Transverse colon (tissue), 4 donors: ENCODE results near the gene PTPRE. TPM values are rescaled to one million over a fixed set of nuclear protein-coding genes. Genes with fewer than 3 reads are reported as not detected.

Experiments
- DNase-seq: peaks from one replicate; pipeline ENCODE4 v3.0.0-alpha.2; 2019
- H3K27ac ChIP-seq, 4 donors: fragments of 200-600 bp; sonication (generic); 2 replicates each; pipeline ENCODE4 v1.5.1; 2016 to 2018; ENCODE audit warnings: inconsistent platforms in 4 of 4
- H3K27me3 ChIP-seq: fragments of 200-600 bp; sonication (generic); 2 replicates; pipeline ENCODE4 v1.5.1; 2017; ENCODE audit warnings: inconsistent platforms
- H3K36me3 ChIP-seq, 4 donors: fragments of 200-600 bp; sonication (generic); 2 replicates each; pipeline ENCODE4 v1.5.1; 2017 to 2019; ENCODE audit warnings: inconsistent platforms in 4 of 4
- H3K4me1 ChIP-seq, 4 donors: fragments of 200-600 bp; sonication (generic); 2 replicates each; pipeline ENCODE4 v1.5.1; 2017 to 2020; ENCODE audit warnings: inconsistent platforms in 4 of 4
- H3K4me3 ChIP-seq, 4 donors: fragments of 200-600 bp; sonication (generic); 1 replicate in 1 of 4; 2 replicates in 3 of 4; pipeline versions ENCODE4 v1.5.1 to v1.6.1; 2017 to 2019; ENCODE audit warnings: inconsistent platforms in 4 of 4
- H3K9me3 ChIP-seq, 2 donors: fragments of 200-600 bp; sonication (generic); 2 replicates each; pipeline ENCODE4 v1.5.1; 2017 to 2019; ENCODE audit warnings: inconsistent platforms in 2 of 2
- EP300 ChIP-seq: sonication (generic); formaldehyde crosslinking; IDR thresholded peaks from one replicate; pipeline ENCODE4 v1.6.1; 2017; ENCODE audit warnings: antibody characterized with exemption, low read depth
- POLR2A ChIP-seq: fragments of 450-650 bp; IDR thresholded peaks from one replicate; pipeline ENCODE4 v1.6.1; 2016; ENCODE audit warnings: antibody characterized with exemption, mild to moderate bottlenecking, moderate library complexity
- POLR2AphosphoS5 ChIP-seq, 3 donors: sonication (generic); formaldehyde crosslinking; IDR thresholded peaks; one replicate each; pipeline ENCODE4 v1.6.1; 2016; ENCODE audit warnings: antibody characterized with exemption in 3 of 3
- WGBS, 2 donors: methylation state at CpG; one replicate each; pipeline ENCODE4 v1.1.5; 2018; ENCODE audit warnings: low coverage in 1 of 2; 5-methylcytosine and 5-hydroxymethylcytosine counted together
- in situ Hi-C, 4 donors: fragments of 200-750 bp; cut with MboI; loops; one replicate each; pipeline versions ENCODE4 v1.15.0 to v1.15.1; 2017; ENCODE audit warnings: low sequenced_read_pairs in 3 of 4, low pct_ligation_motif_present in 1 of 4, low pct_unique_long_range_greater_than_20kb in 1 of 4
- intact Hi-C: fragments of 100-400 bp; cut with DNase I; formaldehyde crosslinking; loops from one replicate; pipeline ENCODE4 v1.15.1; 2023; ENCODE audit warnings: low total_unique reads
- total RNA-seq, 4 donors: library from RNA; depleted of rRNA; stranded (reverse); fragments of >200 nt; gene quantifications; one replicate each; pipeline ENCODE4 v1.1.0, GENCODE V29; 2016
- TF ChIP-seq, protein P1 (sequence below), 5 experiments: fragments of 200-600 bp in 3 of 5; fragments of 450-650 bp in 2 of 5; sonication (generic) in 3 of 5; IDR thresholded peaks; 1 replicate in 2 of 5; 2 replicates in 3 of 5; pipeline ENCODE4 v1.5.1; 2016 to 2017; ENCODE audit warnings: antibody characterized with exemption in 5 of 5, inconsistent platforms in 3 of 5, mild to moderate bottlenecking in 2 of 5, moderate library complexity in 1 of 5

PTPRE gene
- total RNA-seq, 4 donors from 2014 or later, result 25.7 to 43.6 (median 26.7) TPM

DNA sequence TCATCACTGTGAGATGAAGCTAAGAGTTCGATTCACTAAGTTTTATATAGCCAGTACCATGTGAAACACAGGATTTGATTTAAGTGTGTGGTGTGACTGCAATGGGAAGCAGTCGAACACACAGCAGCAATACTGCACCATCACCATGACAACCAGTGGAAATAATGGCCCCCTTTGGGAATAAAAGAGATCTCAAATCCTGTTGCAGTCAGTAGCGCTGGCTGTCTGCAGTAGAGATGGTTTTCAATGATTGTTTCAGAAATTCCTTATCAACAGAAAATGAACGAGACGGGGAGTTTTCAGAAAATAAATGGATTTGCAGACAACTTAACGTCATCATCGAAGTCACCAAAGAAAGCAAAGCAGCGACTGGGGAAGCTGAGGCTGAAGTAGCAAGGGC is 91.0 kb downstream of the PTPRE start:
- DNase-seq, result no peak
- in situ Hi-C loops (loop anchor here in 1 of 4 donors (10.0 kb wide), 1 partner anchor 83 kb away; no protein-coding TSS in a partner anchor), intact Hi-C loops (no loop called here)
- Histone ChIP-seq H3K4me1 (peaks cover 0 to 5% (median 0%) of the 10 kb centered on the region in 4 donors), H3K27me3 (no peaks in the 10 kb centered on the region), H3K36me3 (no peaks in the 10 kb centered on the region), H3K4me3 (no peak overlapping the region), H3K9me3 (no peaks in the 10 kb centered on the region), H3K27ac (peak overlapping the region in 2 of 4 donors; percentile 44 to 48)
- TF ChIP-seq POLR2AphosphoS5 (IDR thresholded peaks at IDR 0.05) (no peak), POLR2A (no peak), EP300 (no peak)
- TF ChIP-seq, protein P1, sequence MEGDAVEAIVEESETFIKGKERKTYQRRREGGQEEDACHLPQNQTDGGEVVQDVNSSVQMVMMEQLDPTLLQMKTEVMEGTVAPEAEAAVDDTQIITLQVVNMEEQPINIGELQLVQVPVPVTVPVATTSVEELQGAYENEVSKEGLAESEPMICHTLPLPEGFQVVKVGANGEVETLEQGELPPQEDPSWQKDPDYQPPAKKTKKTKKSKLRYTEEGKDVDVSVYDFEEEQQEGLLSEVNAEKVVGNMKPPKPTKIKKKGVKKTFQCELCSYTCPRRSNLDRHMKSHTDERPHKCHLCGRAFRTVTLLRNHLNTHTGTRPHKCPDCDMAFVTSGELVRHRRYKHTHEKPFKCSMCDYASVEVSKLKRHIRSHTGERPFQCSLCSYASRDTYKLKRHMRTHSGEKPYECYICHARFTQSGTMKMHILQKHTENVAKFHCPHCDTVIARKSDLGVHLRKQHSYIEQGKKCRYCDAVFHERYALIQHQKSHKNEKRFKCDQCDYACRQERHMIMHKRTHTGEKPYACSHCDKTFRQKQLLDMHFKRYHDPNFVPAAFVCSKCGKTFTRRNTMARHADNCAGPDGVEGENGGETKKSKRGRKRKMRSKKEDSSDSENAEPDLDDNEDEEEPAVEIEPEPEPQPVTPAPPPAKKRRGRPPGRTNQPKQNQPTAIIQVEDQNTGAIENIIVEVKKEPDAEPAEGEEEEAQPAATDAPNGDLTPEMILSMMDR (IDR thresholded peaks at IDR 0.05), result no peak
- 78 to 80% methylated on average over 7 to 8 of the region's 8 CpGs for WGBS, 2 donors

GRCh38 chr10:127998501-127999144 is 91.7 kb downstream of the PTPRE start:
- Histone ChIP-seq H3K9me3 (no peaks in the 10 kb centered on the region), H3K4me3 (no peak overlapping the region), H3K36me3 (no peaks in the 10 kb centered on the region), H3K4me1 (peaks cover 0 to 5% (median 0%) of the 10 kb centered on the region in 4 donors), H3K27me3 (no peaks in the 10 kb centered on the region), H3K27ac (peak overlapping the region in 2 of 4 donors; percentile 15 to 48)
- TF ChIP-seq POLR2A (no peak), POLR2AphosphoS5 (IDR thresholded peaks at IDR 0.05) (no peak), EP300 (no peak)
- TF ChIP-seq, protein P1 (IDR thresholded peaks at IDR 0.05), result no peak
- intact Hi-C loops, result no loop called here
- no peak for DNase-seq
- in situ Hi-C loops, result loop anchor here in 1 of 4 donors (10.0 kb wide), 1 partner anchor 84 kb away; no protein-coding TSS in a partner anchor
- WGBS, 2 donors, result 76 to 78% methylated on average over 14 to 17 of the region's 17 CpGs

- no peaks in the 10 kb centered on the region for H3K9me3 ChIP-seq
- peak overlapping the region in 1 of 4 donors; percentile 15 for H3K27ac ChIP-seq
- no peak for DNase-seq
- peaks cover 0 to 5% (median 0%) of the 10 kb centered on the region in 4 donors for H3K4me1 ChIP-seq
- no peak overlapping the region for H3K4me3 ChIP-seq
- TF ChIP-seq, protein P1 (IDR thresholded peaks at IDR 0.05), result no peak
- TF ChIP-seq EP300 (no peak), POLR2AphosphoS5 (IDR thresholded peaks at IDR 0.05) (no peak), POLR2A (no peak)
- 79 to 83% methylated on average over 19 to 23 of the region's 23 CpGs for WGBS, 2 donors
- in situ Hi-C loops, result loop anchor here in 2 of 4 donors (10.0 to 25.0 kb wide), 3 partner anchors 85 to 287 kb away; partner anchors contain the start of gene PTPRE (in 1 of the 2)
- intact Hi-C loops, result no loop called here
- H3K27me3 ChIP-seq, result no peaks in the 10 kb centered on the region
- H3K36me3 ChIP-seq, result no peaks in the 10 kb centered on the region
These were observed 92.6 kb downstream of the PTPRE start for GRCh38 chr10:127999297-128000129.
